Activated CD8-positive, alpha-beta memory T cell treated with anti-CD3 and anti-CD28 coated beads, Interleukin-2, amount 10 ng/mL, durations not matched to agents 7 days and 5 days (primary cell): ENCODE measurements around the gene GAK. TPM values are rescaled to one million over a fixed set of nuclear protein-coding genes. Genes with fewer than 3 reads are reported as not detected.
"Not testable (repeated sequence)": the region's sequence is repeated elsewhere in the genome, so short reads cannot be mapped to it uniquely, and the experiment has no call there.

Source experiments
- ATAC-seq: fragments of 150-1000 bp; cut with Tn5 transposase; one replicate; pipeline ENCODE4 v1.10.0; 2021; ENCODE audit warnings: moderate library complexity
- CTCF ChIA-PET: fragments of 350-600 bp; sonication (Branson Sonifier 250); formaldehyde crosslinking; loops from one replicate; lab custom pipeline; 2021; ENCODE audit warnings: antibody characterized with exemption; lab: Charles Lee
- DNase-seq: peaks from one replicate; pipeline ENCODE4 v3.0.0-alpha.2; 2020
- H3K27ac Mint-ChIP-seq: one replicate; pipeline ENCODE4 v1.8.0; 2021; ENCODE audit warnings: mild to moderate bottlenecking, mixed read lengths
- H3K27me3 Mint-ChIP-seq: one replicate; pipeline ENCODE4 v1.8.0; 2021; ENCODE audit warnings: mixed read lengths
- H3K36me3 Mint-ChIP-seq: one replicate; pipeline ENCODE4 v1.8.0; 2021; ENCODE audit warnings: mild to moderate bottlenecking, mixed read lengths
- H3K4me1 Mint-ChIP-seq: one replicate; pipeline ENCODE4 v1.8.0; 2021; ENCODE audit warnings: mixed read lengths
- H3K4me3 Mint-ChIP-seq: one replicate; pipeline ENCODE4 v1.8.0; 2021; ENCODE audit warnings: mild to moderate bottlenecking, moderate library complexity, mixed read lengths
- H3K9me3 Mint-ChIP-seq: one replicate; pipeline ENCODE4 v1.8.0; 2022; ENCODE audit warnings: low read depth, mixed read lengths
- total RNA-seq, 2 experiments: library from RNA; stranded (reverse); gene quantifications; one replicate each; pipeline ENCODE4 v1.2.3, GENCODE V29; 2021

The GAK gene
- total RNA-seq, 2 experiments from 2014 or later = 152 to 176 TPM

DNA sequence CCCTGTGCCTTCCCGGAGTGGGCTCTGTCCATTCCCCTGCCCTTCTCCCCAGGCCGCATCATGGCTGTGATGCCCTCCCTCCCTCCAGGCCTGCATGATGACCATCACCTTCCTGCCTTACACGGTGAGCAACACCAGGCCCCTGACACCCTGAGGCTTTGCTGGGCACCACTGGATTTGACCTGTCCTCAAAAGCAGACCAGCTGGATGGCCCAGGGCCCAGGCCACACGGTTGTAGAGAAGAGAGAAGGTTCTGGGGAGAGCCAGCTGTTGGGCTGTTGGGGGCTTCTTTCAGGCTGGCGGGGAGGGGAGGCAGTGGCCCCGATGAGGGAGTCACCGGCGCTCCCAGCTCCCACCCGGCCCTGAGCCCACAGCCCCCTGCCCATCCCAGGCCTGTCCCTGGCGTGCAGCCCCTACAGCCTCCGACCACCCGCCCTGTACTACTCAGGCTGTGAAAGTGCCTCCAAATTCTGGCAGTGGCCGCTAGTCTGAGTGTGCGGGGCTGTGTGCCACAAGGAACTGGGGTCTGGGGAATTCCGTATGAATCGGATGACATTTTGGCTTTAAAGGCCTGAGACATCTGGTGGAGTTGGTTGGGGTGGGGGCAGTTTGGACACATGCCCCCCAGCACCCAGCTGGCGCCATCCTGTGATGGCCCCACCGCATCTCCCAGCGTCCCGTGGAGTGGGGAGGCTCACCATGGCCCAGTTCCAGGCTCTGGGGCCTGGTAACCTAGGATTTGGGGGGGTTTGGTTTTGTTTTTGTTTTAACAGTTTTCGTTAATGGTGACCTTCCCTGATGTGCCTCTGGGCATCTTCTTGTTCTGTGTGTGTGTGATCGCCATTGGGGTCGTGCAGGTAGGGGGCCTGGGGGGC is 19.7 kb upstream of the GAK start:
- CTCF ChIA-PET = no interaction called here
- Mint-ChIP-seq H3K27ac (no peak overlapping the region), H3K4me3 (no peak overlapping the region), H3K4me1 (no peaks in the 10 kb centered on the region), H3K27me3 (no peaks in the 10 kb centered on the region), H3K36me3 (peaks cover 2% of the 10 kb centered on the region), H3K9me3 (no peaks in the 10 kb centered on the region)
- ATAC-seq (no peak), DNase-seq (no peak)

GRCh38 chr4:951186-951585 is 19.1 kb upstream of the GAK start:
- no peak overlapping the region for H3K4me3 Mint-ChIP-seq
- H3K4me1 Mint-ChIP-seq = no peaks in the 10 kb centered on the region
- no peaks in the 10 kb centered on the region for H3K27me3 Mint-ChIP-seq
- H3K36me3 Mint-ChIP-seq = peaks cover 2% of the 10 kb centered on the region
- H3K9me3 Mint-ChIP-seq = no peaks in the 10 kb centered on the region
- DNase-seq = no peak
- CTCF ChIA-PET = no interaction called here
- no peak for ATAC-seq
- no peak overlapping the region for H3K27ac Mint-ChIP-seq

GRCh38 chr4:950136-951020 is 18.3 kb upstream of the GAK start:
- Mint-ChIP-seq H3K36me3 (peaks cover 2% of the 10 kb centered on the region), H3K9me3 (no peaks in the 10 kb centered on the region), H3K27me3 (no peaks in the 10 kb centered on the region), H3K4me1 (no peaks in the 10 kb centered on the region), H3K4me3 (no peak overlapping the region), H3K27ac (no peak overlapping the region)
- CTCF ChIA-PET = no interaction called here
- ATAC-seq (no peak), DNase-seq (no peak)

- Mint-ChIP-seq H3K27ac (no peak overlapping the region), H3K4me3 (no peak overlapping the region), H3K4me1 (no peaks in the 10 kb centered on the region), H3K36me3 (peaks cover 2% of the 10 kb centered on the region), H3K9me3 (no peaks in the 10 kb centered on the region), H3K27me3 (no peaks in the 10 kb centered on the region)
- CTCF ChIA-PET = no interaction called here
- DNase-seq (no peak), ATAC-seq (no peak)
Observed at GRCh38 chr4:949656-950055, 17.5 kb upstream of the GAK start.

GRCh38 chr4:948936-949300 is 16.8 kb upstream of the GAK start:
- CTCF ChIA-PET = no interaction called here
- DNase-seq (no peak), ATAC-seq (no peak)
- Mint-ChIP-seq H3K4me1 (no peaks in the 10 kb centered on the region), H3K9me3 (no peaks in the 10 kb centered on the region), H3K27ac (no peak overlapping the region), H3K36me3 (no peaks in the 10 kb centered on the region), H3K27me3 (no peaks in the 10 kb centered on the region), H3K4me3 (no peak overlapping the region)

GRCh38 chr4:948101-948935 is 16.2 kb upstream of the GAK start:
- no peaks in the 10 kb centered on the region for H3K4me1 Mint-ChIP-seq
- no peak overlapping the region for H3K27ac Mint-ChIP-seq
- no peaks in the 10 kb centered on the region for H3K27me3 Mint-ChIP-seq
- no peaks in the 10 kb centered on the region for H3K36me3 Mint-ChIP-seq
- no peak overlapping the region for H3K4me3 Mint-ChIP-seq
- ATAC-seq = no peak
- DNase-seq = no peak
- CTCF ChIA-PET = no interaction called here
- no peaks in the 10 kb centered on the region for H3K9me3 Mint-ChIP-seq

- no peak for ATAC-seq
- Mint-ChIP-seq H3K4me1 (no peaks in the 10 kb centered on the region), H3K9me3 (no peaks in the 10 kb centered on the region), H3K27ac (no peak overlapping the region), H3K4me3 (no peak overlapping the region), H3K27me3 (no peaks in the 10 kb centered on the region), H3K36me3 (no peaks in the 10 kb centered on the region)
- CTCF ChIA-PET = no interaction called here
- no peak for DNase-seq
Observed at GRCh38 chr4:947491-947971, 15.4 kb upstream of the GAK start.

DNA sequence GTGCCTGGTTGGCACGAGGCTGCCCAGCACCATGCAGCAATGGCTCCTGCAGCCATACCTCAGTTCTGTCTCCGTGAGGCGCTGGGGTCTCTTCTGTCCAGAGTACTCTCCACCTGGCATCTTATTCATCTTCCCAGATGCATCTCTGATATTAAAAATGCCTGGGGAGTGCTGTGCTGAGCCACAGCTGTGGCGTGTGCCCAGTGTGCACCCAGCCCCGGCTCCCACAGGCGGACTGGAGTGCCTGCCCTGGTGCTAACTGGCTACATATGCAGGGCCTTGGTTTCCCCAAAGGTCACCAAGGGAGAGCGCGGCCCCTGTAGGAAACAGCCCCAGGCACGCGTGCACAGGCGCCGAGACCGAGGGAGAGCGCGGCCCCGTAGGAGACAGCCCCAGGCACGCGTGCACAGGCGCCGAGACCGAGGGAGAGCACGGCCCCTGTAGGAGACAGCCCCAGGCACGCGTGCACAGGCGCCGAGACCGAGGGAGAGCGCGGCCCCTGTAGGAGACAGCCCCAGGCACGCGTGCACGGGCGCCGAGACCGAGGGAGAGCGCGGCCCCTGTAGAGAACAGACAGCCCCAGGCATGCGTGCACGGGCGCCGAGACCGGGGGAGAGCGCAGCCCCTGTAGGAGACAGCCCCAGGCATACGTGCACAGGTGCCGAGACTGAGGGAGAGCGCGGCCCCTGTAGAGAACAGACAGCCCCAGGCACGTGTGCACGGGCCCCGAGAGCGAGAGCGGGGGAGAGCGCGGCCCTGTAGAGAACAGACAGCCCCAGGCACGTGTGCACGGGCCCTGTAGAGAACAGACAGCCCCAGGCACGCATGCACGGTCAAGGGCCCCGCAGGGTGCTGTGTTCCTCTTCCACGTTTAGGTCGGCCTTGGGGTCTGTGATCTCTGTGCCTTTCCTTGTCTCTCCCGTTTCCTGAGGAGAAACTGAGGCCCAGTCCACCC is 14.7 kb upstream of the GAK start:
- H3K27ac Mint-ChIP-seq = no peak overlapping the region
- H3K36me3 Mint-ChIP-seq = no peaks in the 10 kb centered on the region
- no peak for DNase-seq
- no peak overlapping the region for H3K4me3 Mint-ChIP-seq
- no peaks in the 10 kb centered on the region for H3K4me1 Mint-ChIP-seq
- H3K9me3 Mint-ChIP-seq = no peaks in the 10 kb centered on the region
- no peak for ATAC-seq
- no peaks in the 10 kb centered on the region for H3K27me3 Mint-ChIP-seq
- CTCF ChIA-PET = no interaction called here

GRCh38 chr4:946103-946450 is 14.0 kb upstream of the GAK start:
- ATAC-seq = no peak
- Mint-ChIP-seq H3K27ac (no peak overlapping the region), H3K9me3 (no peaks in the 10 kb centered on the region), H3K4me1 (no peaks in the 10 kb centered on the region), H3K27me3 (no peaks in the 10 kb centered on the region), H3K36me3 (no peaks in the 10 kb centered on the region), H3K4me3 (no peak overlapping the region)
- CTCF ChIA-PET = no interaction called here
- DNase-seq = no peak

DNA sequence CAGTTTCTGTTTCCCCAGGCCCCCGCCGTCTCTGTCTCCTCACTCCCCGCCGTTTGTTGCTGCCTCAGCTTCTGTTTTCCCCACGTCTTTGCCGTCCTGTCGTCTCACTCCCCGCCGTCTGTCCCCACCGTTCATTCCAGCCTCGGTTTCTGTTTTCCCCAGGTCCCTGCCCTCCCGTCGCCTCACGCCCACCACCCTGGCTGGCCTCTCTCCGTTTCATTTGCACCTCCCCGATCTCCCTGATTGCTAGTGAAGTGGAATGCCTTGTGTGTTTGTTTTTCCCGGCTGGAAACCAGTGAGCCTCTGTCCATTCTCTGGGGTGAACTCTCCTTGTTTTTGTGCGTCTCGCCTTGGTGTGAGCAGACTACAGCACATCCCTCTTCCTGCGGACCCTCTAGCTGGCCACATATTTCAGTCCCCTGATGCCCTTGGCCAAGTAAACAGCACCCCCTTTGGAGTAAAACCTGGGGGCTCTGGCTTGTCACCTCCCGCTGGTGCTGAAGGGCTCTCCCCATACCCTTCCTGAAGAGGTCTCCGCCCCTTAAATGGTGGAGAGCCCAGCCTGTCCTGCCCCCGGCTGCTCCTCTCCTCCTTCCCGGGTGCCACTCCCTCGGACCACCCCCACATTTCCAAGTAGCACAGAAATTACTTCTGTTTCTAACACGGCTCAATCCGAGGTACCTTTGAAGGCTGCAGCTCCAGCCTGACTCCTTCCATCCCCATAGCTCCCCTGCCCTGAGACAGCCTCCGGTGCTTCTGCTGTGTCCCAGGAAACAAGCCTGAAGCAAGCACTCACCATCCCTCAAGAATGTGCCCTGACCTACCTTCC is 13.4 kb upstream of the GAK start:
- H3K9me3 Mint-ChIP-seq = no peaks in the 10 kb centered on the region
- no peaks in the 10 kb centered on the region for H3K4me1 Mint-ChIP-seq
- H3K36me3 Mint-ChIP-seq = no peaks in the 10 kb centered on the region
- no peak overlapping the region for H3K4me3 Mint-ChIP-seq
- ATAC-seq (no peak), DNase-seq (no peak)
- no peaks in the 10 kb centered on the region for H3K27me3 Mint-ChIP-seq
- no peak overlapping the region for H3K27ac Mint-ChIP-seq
- CTCF ChIA-PET = interaction anchor here (1.6 kb wide), 1 partner anchor 15 kb away, joined by 4 read pairs; no protein-coding TSS in a partner anchor

- not testable (repeated sequence) for ATAC-seq, H3K4me1 Mint-ChIP-seq, H3K4me3 Mint-ChIP-seq, H3K9me3 Mint-ChIP-seq, H3K27ac Mint-ChIP-seq, DNase-seq, H3K27me3 Mint-ChIP-seq, H3K36me3 Mint-ChIP-seq
- CTCF ChIA-PET = interaction anchor here (2.2 kb wide), 1 partner anchor 256 kb away, joined by 5 read pairs; no protein-coding TSS in a partner anchor
Observed at GRCh38 chr4:939508-939907, 7.4 kb upstream of the GAK start.

DNA sequence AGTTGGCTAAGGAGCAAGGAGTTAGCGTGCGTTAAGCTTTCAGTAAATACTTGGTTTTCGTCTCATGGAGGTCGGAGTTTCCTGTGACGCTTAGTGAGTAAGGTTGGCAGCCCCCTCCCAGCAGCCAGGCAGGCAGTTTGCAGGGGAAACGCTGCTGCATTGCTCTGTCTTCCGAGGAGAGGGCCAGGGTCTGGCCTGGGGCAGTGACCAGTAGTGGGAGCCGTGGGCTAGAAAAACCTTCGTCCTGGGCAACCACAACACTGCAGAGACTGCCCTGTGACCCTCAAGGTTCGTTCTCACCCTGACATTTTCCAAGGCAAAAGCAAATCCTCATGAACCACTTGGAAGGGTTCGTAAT is 576 bp upstream of the GAK start:
- Mint-ChIP-seq H3K4me1 (peaks cover 41% of the 10 kb centered on the region), H3K27me3 (no peaks in the 10 kb centered on the region), H3K27ac (peak overlapping the region; percentile 97), H3K4me3 (peak overlapping the region; percentile 97), H3K9me3 (no peaks in the 10 kb centered on the region), H3K36me3 (peaks cover 3% of the 10 kb centered on the region)
- peak; percentile 1 for ATAC-seq
- DNase-seq = no peak
- CTCF ChIA-PET = interaction anchor here (0.8 to 4.0 kb wide), 6 partner anchors 54 to 220 kb away, joined by 3 to 26 read pairs (median 3); partner anchors contain the start of gene IDUA
